ENCODE results near the gene FFAR3. TPM values are rescaled to one million over a fixed set of nuclear protein-coding genes. Genes with fewer than 3 reads are reported as not detected.

FFAR3 gene
- not detected for polyA plus RNA-seq

DNA sequence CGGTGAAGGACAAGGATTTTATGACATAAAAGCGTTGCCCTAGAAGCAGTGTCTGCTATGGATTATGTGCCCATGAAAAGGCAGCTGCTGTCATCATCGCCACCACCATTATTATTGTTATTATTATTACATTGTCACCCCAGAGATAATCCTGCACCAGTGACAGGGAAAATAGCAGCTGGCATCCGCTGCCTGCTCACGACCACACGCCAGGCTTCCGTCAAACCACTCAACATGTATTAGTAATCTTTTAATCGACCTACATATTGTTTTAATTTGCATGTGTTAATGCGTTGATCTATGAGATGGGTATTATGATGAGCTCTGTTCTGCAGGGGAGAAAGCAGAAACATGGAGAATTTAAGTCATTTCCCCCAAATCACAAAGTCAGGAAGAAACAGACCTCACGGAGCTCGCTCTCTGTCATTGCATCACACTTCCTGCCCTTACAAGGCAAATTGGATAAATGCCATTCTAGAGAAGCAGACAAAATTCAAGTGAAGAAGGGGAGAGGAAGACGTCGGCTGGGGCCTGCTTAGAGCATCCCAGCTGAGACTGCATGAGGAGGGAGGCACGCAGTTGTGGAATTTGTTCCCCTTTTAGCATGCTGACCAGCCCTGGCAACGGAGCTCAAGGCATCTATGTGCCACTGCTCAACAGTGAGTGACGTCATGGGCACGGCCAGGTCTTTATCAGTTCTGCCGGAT, at the start of gene FFAR3:
Gene FFAR3, plus strand, starts transcription at position 594 of the 707 bp plus-strand sequence. CDS start 431 bp downstream, outside the sequence.
- no peak within 1 kb of the TSS for H3K4me3 Mint-ChIP-seq
- no peak within 1 kb of the TSS for H3K27ac Mint-ChIP-seq
- H3K4me1 Mint-ChIP-seq = peaks cover under 1 to 4% (median 2%) of the 10 kb centered on the region in 3 donors
- peaks cover 0 to 2% (median 0%) of the 10 kb centered on the region in 3 donors for H3K9me3 Mint-ChIP-seq
- H3K36me3 Mint-ChIP-seq = no peaks in the 10 kb centered on the region
- H3K27me3 Mint-ChIP-seq = peaks cover 3% of the 10 kb centered on the region

GRCh38 chr19:35308910-35309309, 49.4 kb upstream of the FFAR3 start:
- Mint-ChIP-seq H3K36me3 (no peaks in the 10 kb centered on the region), H3K9me3 (no peaks in the 10 kb centered on the region), H3K4me1 (peaks cover 18 to 22% (median 20%) of the 10 kb centered on the region in 3 donors), H3K4me3 (peak overlapping the region in 1 of 4 donors; percentile 52), H3K27ac (peak overlapping the region in 2 of 3 donors; percentile 9 to 71), H3K27me3 (no peaks in the 10 kb centered on the region)

GRCh38 chr19:35309481-35310279, 48.6 kb upstream of the FFAR3 start:
- Mint-ChIP-seq H3K27me3 (no peaks in the 10 kb centered on the region), H3K9me3 (no peaks in the 10 kb centered on the region), H3K27ac (no peak overlapping the region), H3K4me3 (peak overlapping the region in 2 of 4 donors; percentile 8 to 22), H3K4me1 (peaks cover 20 to 23% (median 22%) of the 10 kb centered on the region in 3 donors), H3K36me3 (no peaks in the 10 kb centered on the region)

DNA sequence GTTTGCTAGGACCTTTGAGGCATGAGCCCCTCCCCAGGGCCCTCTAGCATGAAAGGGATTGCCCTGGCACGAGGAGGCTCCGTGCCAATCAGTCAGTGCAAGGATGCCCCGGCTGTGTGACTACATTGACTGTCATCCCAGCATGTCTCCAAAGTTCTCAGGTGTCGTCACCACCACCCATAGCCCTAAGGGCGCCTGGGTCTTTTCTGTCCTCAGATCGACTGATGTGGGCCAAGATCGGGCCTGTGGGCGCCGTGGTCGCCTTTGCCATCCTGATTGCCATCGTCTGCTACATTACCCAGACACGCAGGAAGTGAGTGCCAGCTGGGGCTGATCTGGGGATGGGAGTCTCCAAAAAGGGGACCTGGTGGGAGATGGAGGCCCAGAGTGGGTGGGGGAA, 47.9 kb upstream of the FFAR3 start:
- no peaks in the 10 kb centered on the region for H3K36me3 Mint-ChIP-seq
- H3K4me3 Mint-ChIP-seq = peak overlapping the region in 1 of 4 donors; percentile 27
- no peak overlapping the region for H3K27ac Mint-ChIP-seq
- H3K9me3 Mint-ChIP-seq = no peaks in the 10 kb centered on the region
- H3K4me1 Mint-ChIP-seq = peaks cover 18 to 23% (median 22%) of the 10 kb centered on the region in 3 donors
- H3K27me3 Mint-ChIP-seq = no peaks in the 10 kb centered on the region

- Mint-ChIP-seq H3K36me3 (no peaks in the 10 kb centered on the region), H3K27me3 (no peaks in the 10 kb centered on the region), H3K9me3 (no peaks in the 10 kb centered on the region), H3K27ac (no peak overlapping the region), H3K4me3 (no peak overlapping the region), H3K4me1 (peaks cover 18 to 26% (median 23%) of the 10 kb centered on the region in 3 donors)
These were observed 47.3 kb upstream of the FFAR3 start for GRCh38 chr19:35310811-35311465.

DNA sequence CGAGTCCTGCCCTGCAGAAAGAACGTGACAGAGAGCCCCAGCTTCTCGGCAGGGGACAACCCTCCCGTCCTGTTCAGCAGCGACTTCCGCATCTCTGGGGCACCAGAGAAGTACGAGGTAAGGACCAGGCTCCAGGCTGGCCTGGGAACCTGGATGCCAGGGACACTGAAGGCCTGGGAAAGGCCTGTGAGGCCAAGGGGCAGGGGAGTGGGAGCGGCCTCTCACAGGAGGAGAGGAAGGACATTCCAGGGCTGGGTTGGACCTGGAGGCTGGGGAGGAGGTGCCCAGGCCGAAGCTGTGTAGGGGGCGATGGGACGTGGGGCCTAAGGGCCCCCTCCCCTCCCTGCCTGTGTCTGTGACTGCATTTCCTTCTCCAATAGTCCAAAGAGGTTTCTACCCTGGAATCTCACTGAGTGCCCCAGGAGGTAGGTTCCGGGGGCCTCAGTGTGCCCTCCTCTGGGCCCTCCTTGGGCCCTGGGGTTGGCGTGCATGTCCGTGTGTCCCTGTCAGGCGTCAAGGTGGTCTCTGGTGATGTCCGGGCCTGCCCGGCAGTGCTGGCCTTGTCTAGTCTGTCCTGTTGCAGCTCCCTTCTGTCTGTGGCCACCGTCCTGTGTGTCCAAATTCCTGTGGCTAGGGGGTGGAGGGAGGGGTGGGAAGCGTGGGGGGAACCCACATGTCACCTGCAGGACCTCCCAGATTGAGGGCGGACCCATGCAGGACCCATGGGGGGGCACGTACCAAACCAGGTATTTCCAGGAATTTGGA, 46.2 kb upstream of the FFAR3 start:
- Mint-ChIP-seq H3K4me3 (peak overlapping the region in 1 of 4 donors; percentile 17), H3K36me3 (no peaks in the 10 kb centered on the region), H3K27me3 (no peaks in the 10 kb centered on the region), H3K4me1 (peaks cover 15 to 24% (median 18%) of the 10 kb centered on the region in 3 donors), H3K27ac (no peak overlapping the region), H3K9me3 (no peaks in the 10 kb centered on the region)

- Mint-ChIP-seq H3K36me3 (no peaks in the 10 kb centered on the region), H3K4me3 (no peak overlapping the region), H3K27me3 (no peaks in the 10 kb centered on the region), H3K27ac (no peak overlapping the region), H3K9me3 (no peaks in the 10 kb centered on the region), H3K4me1 (peaks cover 16 to 22% (median 21%) of the 10 kb centered on the region in 3 donors)
These were observed 44.7 kb upstream of the FFAR3 start for GRCh38 chr19:35313587-35313986.

DNA sequence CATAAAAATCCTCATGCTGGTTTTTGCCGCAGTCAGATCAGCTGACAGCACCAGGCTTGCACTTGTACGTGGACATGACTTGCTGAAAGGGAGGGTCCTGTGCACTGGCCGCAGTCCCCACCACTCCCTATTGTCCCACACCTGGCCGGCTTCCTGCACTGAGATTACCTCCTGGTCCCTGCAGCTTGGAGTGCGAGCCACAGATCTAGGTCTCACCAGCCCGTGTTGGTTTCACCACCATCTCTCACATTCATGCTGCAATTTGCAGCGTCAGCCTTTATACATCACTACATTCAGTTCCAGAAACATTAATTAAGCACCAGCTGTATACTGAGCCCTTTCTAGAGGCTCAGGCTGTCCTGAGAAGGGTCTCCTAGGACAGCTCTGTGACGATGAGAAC, 44.2 kb upstream of the FFAR3 start:
- no peak overlapping the region for H3K27ac Mint-ChIP-seq
- H3K27me3 Mint-ChIP-seq = no peaks in the 10 kb centered on the region
- no peaks in the 10 kb centered on the region for H3K9me3 Mint-ChIP-seq
- peak overlapping the region in 2 of 4 donors; percentile 2 to 81 for H3K4me3 Mint-ChIP-seq
- H3K4me1 Mint-ChIP-seq = peaks cover 21 to 22% (median 21%) of the 10 kb centered on the region in 3 donors
- H3K36me3 Mint-ChIP-seq = no peaks in the 10 kb centered on the region

- Mint-ChIP-seq H3K27ac (peak overlapping the region in 2 of 3 donors; percentile 56 to 87), H3K4me3 (no peak overlapping the region), H3K9me3 (no peaks in the 10 kb centered on the region), H3K27me3 (no peaks in the 10 kb centered on the region), H3K4me1 (peaks cover 24 to 28% (median 26%) of the 10 kb centered on the region in 3 donors), H3K36me3 (no peaks in the 10 kb centered on the region)
These were observed 43.3 kb upstream of the FFAR3 start for GRCh38 chr19:35314858-35315470.

DNA sequence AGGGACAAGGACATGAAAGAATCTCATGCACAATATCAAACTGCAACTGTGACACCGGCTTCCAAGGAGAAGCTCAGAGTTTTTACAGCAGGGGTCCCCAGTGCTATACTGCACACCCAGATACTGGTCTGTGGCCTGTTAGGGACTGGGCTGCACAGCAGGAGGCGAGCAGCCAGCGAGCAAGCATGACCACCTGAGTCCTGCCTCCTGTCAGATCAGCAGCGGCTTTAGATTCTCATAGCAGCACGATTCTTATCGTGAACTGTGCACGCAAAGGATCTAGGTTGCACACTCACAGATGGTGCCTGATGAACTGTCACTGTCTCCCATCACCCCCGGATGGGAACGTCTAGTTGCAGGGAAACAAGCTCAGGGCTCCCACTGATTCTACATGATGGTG, 42.4 kb upstream of the FFAR3 start:
- H3K4me3 Mint-ChIP-seq = no peak overlapping the region
- no peaks in the 10 kb centered on the region for H3K9me3 Mint-ChIP-seq
- H3K36me3 Mint-ChIP-seq = no peaks in the 10 kb centered on the region
- H3K4me1 Mint-ChIP-seq = peaks cover 30 to 37% (median 33%) of the 10 kb centered on the region in 3 donors
- no peak overlapping the region for H3K27ac Mint-ChIP-seq
- no peaks in the 10 kb centered on the region for H3K27me3 Mint-ChIP-seq

DNA sequence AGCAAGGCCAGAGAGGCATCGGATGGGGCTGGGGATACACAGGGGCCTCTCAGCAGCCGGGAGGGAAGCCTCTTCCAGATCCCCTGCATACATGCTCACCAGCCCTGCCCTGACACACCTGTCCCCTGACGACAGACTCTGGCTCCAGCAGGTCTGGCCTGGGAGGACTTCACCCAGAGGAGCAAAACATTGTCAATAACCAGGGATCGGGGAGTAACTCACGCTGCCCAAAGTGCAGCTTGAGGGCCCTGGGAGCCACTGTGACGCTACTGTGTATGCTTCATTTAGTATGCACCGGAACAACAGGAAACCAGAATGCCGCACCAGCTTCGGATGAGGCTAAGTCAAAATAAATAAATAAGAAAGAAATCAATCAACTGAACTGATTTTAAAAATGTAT, 41.7 kb upstream of the FFAR3 start:
- peak overlapping the region; percentile 67 to 83 (median 75) for H3K27ac Mint-ChIP-seq
- peaks cover 34 to 43% (median 37%) of the 10 kb centered on the region in 3 donors for H3K4me1 Mint-ChIP-seq
- H3K36me3 Mint-ChIP-seq = no peaks in the 10 kb centered on the region
- no peaks in the 10 kb centered on the region for H3K9me3 Mint-ChIP-seq
- peak overlapping the region in 3 of 4 donors; percentile 15 to 70 (median 66) for H3K4me3 Mint-ChIP-seq
- no peaks in the 10 kb centered on the region for H3K27me3 Mint-ChIP-seq

DNA sequence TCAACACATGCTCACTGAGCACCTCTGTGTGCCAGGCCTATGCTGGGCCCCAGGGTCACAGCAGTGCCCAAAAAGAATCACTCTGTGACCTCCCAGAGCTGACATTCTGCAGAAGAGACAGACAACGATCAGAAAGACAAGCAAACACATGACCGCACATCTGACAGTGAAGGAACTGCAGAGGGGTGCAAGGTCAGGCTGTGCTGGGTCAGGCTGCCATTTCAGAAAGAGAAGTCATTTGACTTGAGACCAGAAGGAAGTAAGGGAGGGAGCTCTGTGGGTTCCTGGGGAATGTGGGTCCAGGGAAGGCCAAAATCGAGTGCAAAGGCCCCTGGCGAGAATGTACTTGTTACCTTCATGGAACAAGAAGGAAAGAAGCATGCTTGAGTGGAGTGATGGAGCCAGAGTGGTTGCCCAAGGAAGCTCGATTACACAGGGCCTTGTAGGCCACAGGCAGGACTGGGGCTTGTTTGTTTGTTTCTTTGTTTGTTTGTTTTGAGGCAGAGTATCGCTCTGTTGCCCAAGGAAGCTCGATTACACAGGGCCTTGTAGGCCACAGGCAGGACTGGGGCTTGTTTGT, 40.7 kb upstream of the FFAR3 start:
- Mint-ChIP-seq H3K27ac (peak overlapping the region in 1 of 3 donors; percentile 75), H3K4me3 (peak overlapping the region in 3 of 4 donors; percentile 15 to 76 (median 73)), H3K27me3 (no peaks in the 10 kb centered on the region), H3K36me3 (no peaks in the 10 kb centered on the region), H3K4me1 (peaks cover 39 to 51% (median 41%) of the 10 kb centered on the region in 3 donors), H3K9me3 (no peaks in the 10 kb centered on the region)

DNA sequence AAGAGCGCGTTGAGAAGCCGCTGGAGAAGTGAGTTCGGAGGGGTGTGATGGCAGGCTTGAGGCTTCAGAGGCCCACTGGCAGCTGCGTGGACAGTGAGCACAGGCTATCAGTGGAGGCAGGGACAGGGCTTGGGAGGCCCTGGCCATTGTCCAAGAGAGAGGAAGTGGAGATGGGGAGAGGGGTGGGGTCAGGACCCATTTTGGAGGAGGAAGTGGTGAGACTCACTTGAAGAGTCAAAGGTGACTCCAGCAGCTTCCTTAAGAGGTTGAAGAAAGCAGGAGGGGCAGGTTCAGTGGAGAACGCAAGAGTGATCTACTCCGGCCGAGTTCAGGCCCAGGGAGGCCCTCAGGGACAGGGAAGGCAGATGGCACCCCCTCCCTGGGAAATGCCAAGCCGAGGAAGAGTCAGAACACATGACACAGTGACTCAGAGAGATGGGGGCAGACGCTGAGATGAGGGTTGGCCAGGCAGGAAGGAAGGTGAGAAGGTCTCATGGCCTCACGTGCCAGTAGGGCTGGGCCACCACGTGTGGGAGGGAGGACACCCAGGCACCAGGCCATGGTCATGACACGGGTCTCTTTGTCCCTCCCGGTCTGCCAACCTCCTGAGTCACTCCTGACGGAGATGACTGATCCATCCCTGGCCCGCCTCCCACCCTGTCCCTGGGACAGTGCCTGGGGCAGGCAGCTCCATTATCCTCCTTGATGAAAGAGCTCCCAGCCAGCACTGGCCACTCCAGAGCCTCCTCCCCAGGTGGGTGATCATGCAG, 39.4 kb upstream of the FFAR3 start:
- Mint-ChIP-seq H3K4me1 (peaks cover 46 to 59% (median 49%) of the 10 kb centered on the region in 3 donors), H3K36me3 (no peaks in the 10 kb centered on the region), H3K27ac (peak overlapping the region; percentile 56 to 95 (median 82)), H3K27me3 (no peaks in the 10 kb centered on the region), H3K9me3 (no peaks in the 10 kb centered on the region), H3K4me3 (peak overlapping the region; percentile 46 to 92 (median 78))

All from IgD-negative memory B cell (primary cell).